HepG2 (cell line): Measurements from ENCODE around the gene MTHFSD. TPM values are rescaled to one million over a fixed set of nuclear protein-coding genes. Genes with fewer than 3 reads are reported as not detected.

Experiments used
- ATAC-seq: fragments of 200-7000 bp; cut with Tn5 transposase; 3 replicates; pipeline ENCODE4 v1.9.1; 2020; ENCODE audit warnings: mild to moderate bottlenecking, moderate library complexity
- BruUV-seq: library from RNA; stranded (reverse); fragments of 400-500 nt; replicated peaks from 2 replicates; lab custom pipeline; 2021; lab: Mats Ljungman, UMichigan
- CTCF ChIA-PET: fragments of 300-600 bp; formaldehyde crosslinking; extraction: SDS; loops from one replicate; lab custom pipeline; 2021; ENCODE audit warnings: low total read pairs, inconsistent platforms, low intra/inter-chr PET ratio; lab: Yijun Ruan, JAX
- POLR2A ChIA-PET: fragments of 350-600 bp; sonication (Branson Sonifier 250); formaldehyde crosslinking; loops from one replicate; lab custom pipeline; 2020; ENCODE audit warnings: antibody characterized with exemption, inconsistent platforms; lab: Yijun Ruan, JAX
- DNase-seq: peaks from one replicate; pipeline ENCODE4 v3.0.0-alpha.2; 2015; ENCODE audit warnings: low spot score
- FAIRE-seq: peaks from 3 replicates; lab custom pipeline; 2011; peaks lifted over from hg19 to GRCh38; lab: Jason Lieb, UNC
- H2AFZ ChIP-seq: one replicate; pipeline ENCODE4 v1.6.1; 2011; ENCODE audit warnings: low read length, inconsistent platforms
- H3K27ac ChIP-seq: fragments of 300-600 bp; 3 replicates; pipeline ENCODE4 v1.8.0; 2011; ENCODE audit warnings: mixed run types, mild to moderate bottlenecking, mixed read lengths, low read length, inconsistent platforms; ENCODE audit not compliant: insufficient read depth; ENCODE audit errors: extremely low read length
- H3K27me3 ChIP-seq, 2 experiments: fragments of 200-600 bp in 1 of 2; 2 replicates in 1 of 2; 3 replicates in 1 of 2; pipeline versions ENCODE4 v1.6.0 to v1.8.0; 2011; ENCODE audit warnings: low read length in 2 of 2, mild to moderate bottlenecking in 2 of 2, moderate library complexity in 2 of 2, inconsistent platforms in 1 of 2; ENCODE audit not compliant: insufficient read depth in 2 of 2, control insufficient read depth in 1 of 2
- H3K36me3 ChIP-seq, 2 experiments: fragments of 200-600 bp in 1 of 2; replicated peaks in 1 of 2; 2 replicates in 1 of 2; 3 replicates in 1 of 2; pipeline versions ENCODE4 v1.5.1 to v1.8.0; 2011; ENCODE audit warnings: low read length in 2 of 2, inconsistent platforms in 1 of 2; ENCODE audit not compliant: insufficient read depth in 2 of 2, control insufficient read depth in 1 of 2
- H3K4me1 ChIP-seq: 2 replicates; pipeline ENCODE4 v1.5.1; 2012; ENCODE audit warnings: low read length, inconsistent platforms; ENCODE audit not compliant: insufficient read depth
- H3K4me2 ChIP-seq: 2 replicates; pipeline ENCODE4 v1.6.0; 2011; ENCODE audit warnings: low read depth, low read length, inconsistent platforms
- H3K4me3 ChIP-seq, 3 experiments: fragments of 200-600 bp in 1 of 3; sonication (generic), shearing (Covaris generic) in 1 of 3; replicated peaks in 1 of 3; 2 replicates each; pipeline ENCODE4 v1.5.1; 2011 to 2016; ENCODE audit warnings: low read length in 3 of 3, inconsistent platforms in 2 of 3, low read depth in 2 of 3, mild to moderate bottlenecking in 2 of 3, control low read depth in 1 of 3, mixed read lengths in 1 of 3; ENCODE audit not compliant: insufficient read depth in 1 of 3
- H3K79me2 ChIP-seq: one replicate; pipeline ENCODE4 v1.6.1; 2011; ENCODE audit warnings: low read length, inconsistent platforms; ENCODE audit not compliant: insufficient read depth
- H3K9ac ChIP-seq: 2 replicates; pipeline ENCODE4 v1.6.0; 2011; ENCODE audit warnings: mild to moderate bottlenecking, low read depth, low read length, inconsistent platforms; ENCODE audit not compliant: insufficient read depth
- H3K9me3 ChIP-seq: 2 replicates; pipeline ENCODE4 v1.5.1; 2012; ENCODE audit warnings: mild to moderate bottlenecking, low read length
- H4K20me1 ChIP-seq: 2 replicates; pipeline ENCODE4 v1.6.0; 2011; ENCODE audit warnings: inconsistent platforms, mild to moderate bottlenecking, low read length, moderate library complexity; ENCODE audit not compliant: insufficient read depth
- ZFY ChIP-seq: sonication (generic); formaldehyde crosslinking; IDR thresholded peaks from 2 replicates; pipeline ENCODE4 v1.4.0; 2020; ENCODE audit warnings: missing genetic modification reagents
- ZNF296 ChIP-seq: sonication (generic); formaldehyde crosslinking; conservative IDR thresholded peaks from 2 replicates; pipeline ENCODE4 v1.5.0; 2020; ENCODE audit warnings: mild to moderate bottlenecking, missing genetic modification reagents
- WGBS: methylation state at CpG from one replicate; pipeline ENCODE4 v1.1.6; 2017; ENCODE audit warnings: low lambda C conversion rate; 5-methylcytosine and 5-hydroxymethylcytosine counted together
- in situ Hi-C: cut with HindIII; loops from 2 replicates; pipeline ENCODE4 v1.10.0; 2017; ENCODE audit warnings: low pct_unique_long_range_greater_than_20kb; ENCODE audit not compliant: extremely low pct_ligation_motif_present
- intact Hi-C: fragments of 100-400 bp; cut with micrococcal nuclease; formaldehyde crosslinking; loops from one replicate; pipeline ENCODE4 v1.10.0; 2022; ENCODE audit not compliant: unreplicated experiment
- polyA plus RNA-seq, 8 experiments: library from polyadenylated mRNA; depleted of rRNA in 3 of 8; stranded (reverse) in 7 of 8; unstranded in 1 of 8; fragments of >200 nt; fragmentation: Illumina TruSeq in 4 of 8; extraction: Trizol in 4 of 8; gene quantifications; 2 replicates each; pipeline versions ENCODE4 v1.2.1 to v1.2.3, GENCODE V29; 2011 to 2016; ENCODE audit warnings: low read depth in 4 of 8, missing spikeins in 1 of 8, mixed read lengths in 1 of 8; ENCODE audit not compliant: insufficient read depth in 1 of 8
- total RNA-seq, 5 experiments: library from RNA; depleted of rRNA; stranded (reverse); fragments of >200 nt; fragmentation: Illumina TruSeq; extraction: Trizol; gene quantifications; 2 replicates each; pipeline ENCODE4 v1.2.3, GENCODE V29; 2016; ENCODE audit warnings: low read depth in 1 of 5
- TF ChIP-seq, protein P1 (sequence below), 2 experiments: fragments of 450-650 bp in 1 of 2; sonication (generic) in 1 of 2; formaldehyde crosslinking in 1 of 2; IDR thresholded peaks; 2 replicates each; pipeline versions ENCODE4 v1.6.1 to v1.8.0; 2016 to 2022; ENCODE audit warnings: antibody characterized with exemption in 1 of 2, mild to moderate bottlenecking in 1 of 2, missing genetic modification reagents in 1 of 2

Gene MTHFSD
- total and polyA plus RNA-seq, 2 of the 13 experiments (the other 11 are each of a cell fraction or from before 2014, with no cell fraction given), result 14.2 to 16.3 TPM

DNA sequence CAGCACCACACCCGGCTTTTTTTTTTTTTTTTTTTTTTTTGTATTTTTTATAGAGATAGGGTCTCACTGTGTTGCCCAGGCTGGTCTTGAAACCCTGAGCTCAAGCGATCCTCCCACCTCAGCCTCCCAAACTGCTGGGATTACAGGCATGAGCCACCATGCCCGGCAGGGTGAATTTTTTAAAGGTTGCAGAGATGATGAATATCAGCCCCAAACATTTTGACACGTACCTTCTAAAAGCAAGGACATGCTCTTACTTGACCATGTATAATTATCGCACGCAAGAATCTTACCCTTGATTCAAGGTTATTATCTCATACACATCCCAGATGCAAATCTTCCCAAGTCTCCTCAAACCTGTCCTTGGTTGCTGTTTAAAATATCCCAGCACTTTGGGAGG, 7.3 kb upstream of the MTHFSD start:
- ChIA-PET POLR2A (no interaction called here), CTCF (no interaction called here)
- no TSS peak for BruUV-seq
- Histone ChIP-seq H3K4me3 (no peak overlapping the region), H3K79me2 (no peaks in the 10 kb centered on the region), H3K27me3 (peaks cover 11 to 44% of the 10 kb centered on the region in 2 experiments), H3K36me3 (no peaks in the 10 kb centered on the region), H2AFZ (no peak overlapping the region), H3K4me2 (no peak overlapping the region), H3K4me1 (no peaks in the 10 kb centered on the region), H3K9ac (no peak overlapping the region), H3K27ac (no peak overlapping the region), H3K9me3 (no peaks in the 10 kb centered on the region), H4K20me1 (no peaks in the 10 kb centered on the region)
- no peak for TF ChIP-seq ZNF296 (CRISPR knock-in tag)
- no peak for TF ChIP-seq ZFY (CRISPR knock-in tag)
- TF ChIP-seq, protein P1, sequence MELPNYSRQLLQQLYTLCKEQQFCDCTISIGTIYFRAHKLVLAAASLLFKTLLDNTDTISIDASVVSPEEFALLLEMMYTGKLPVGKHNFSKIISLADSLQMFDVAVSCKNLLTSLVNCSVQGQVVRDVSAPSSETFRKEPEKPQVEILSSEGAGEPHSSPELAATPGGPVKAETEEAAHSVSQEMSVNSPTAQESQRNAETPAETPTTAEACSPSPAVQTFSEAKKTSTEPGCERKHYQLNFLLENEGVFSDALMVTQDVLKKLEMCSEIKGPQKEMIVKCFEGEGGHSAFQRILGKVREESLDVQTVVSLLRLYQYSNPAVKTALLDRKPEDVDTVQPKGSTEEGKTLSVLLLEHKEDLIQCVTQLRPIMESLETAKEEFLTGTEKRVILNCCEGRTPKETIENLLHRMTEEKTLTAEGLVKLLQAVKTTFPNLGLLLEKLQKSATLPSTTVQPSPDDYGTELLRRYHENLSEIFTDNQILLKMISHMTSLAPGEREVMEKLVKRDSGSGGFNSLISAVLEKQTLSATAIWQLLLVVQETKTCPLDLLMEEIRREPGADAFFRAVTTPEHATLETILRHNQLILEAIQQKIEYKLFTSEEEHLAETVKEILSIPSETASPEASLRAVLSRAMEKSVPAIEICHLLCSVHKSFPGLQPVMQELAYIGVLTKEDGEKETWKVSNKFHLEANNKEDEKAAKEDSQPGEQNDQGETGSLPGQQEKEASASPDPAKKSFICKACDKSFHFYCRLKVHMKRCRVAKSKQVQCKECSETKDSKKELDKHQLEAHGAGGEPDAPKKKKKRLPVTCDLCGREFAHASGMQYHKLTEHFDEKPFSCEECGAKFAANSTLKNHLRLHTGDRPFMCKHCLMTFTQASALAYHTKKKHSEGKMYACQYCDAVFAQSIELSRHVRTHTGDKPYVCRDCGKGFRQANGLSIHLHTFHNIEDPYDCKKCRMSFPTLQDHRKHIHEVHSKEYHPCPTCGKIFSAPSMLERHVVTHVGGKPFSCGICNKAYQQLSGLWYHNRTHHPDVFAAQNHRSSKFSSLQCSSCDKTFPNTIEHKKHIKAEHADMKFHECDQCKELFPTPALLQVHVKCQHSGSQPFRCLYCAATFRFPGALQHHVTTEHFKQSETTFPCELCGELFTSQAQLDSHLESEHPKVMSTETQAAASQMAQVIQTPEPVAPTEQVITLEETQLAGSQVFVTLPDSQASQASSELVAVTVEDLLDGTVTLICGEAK (IDR thresholded peaks at IDR 0.05), result no peak
- TF ChIP-seq, protein P1 (CRISPR knock-in tag; IDR thresholded peaks at IDR 0.05), result no peak
- no peak for ATAC-seq
- no peak for FAIRE-seq
- in situ Hi-C loops (loop anchor here (10.0 kb wide), 3 partner anchors 312 to 712 kb away; no protein-coding TSS in a partner anchor), intact Hi-C loops (loop anchor here (5.0 kb wide), 1 partner anchor 735 kb away; no protein-coding TSS in a partner anchor)
- no peak for DNase-seq
- 49% methylated on average over 6 of the region's 6 CpGs for WGBS
